Nephron progenitor cell (in vitro differentiated cells): Measurements from ENCODE around the gene AXL.

ENCODE experiments used
- DNase-seq: peaks from one replicate; pipeline ENCODE4 v3.0.0; 2021
- H3K27ac Mint-ChIP-seq: 2 replicates; pipeline ENCODE4 v1.8.0; 2021; ENCODE audit warnings: mild to moderate bottlenecking, moderate library complexity, mixed read lengths
- H3K27me3 Mint-ChIP-seq: 2 replicates; pipeline ENCODE4 v1.8.0; 2021; ENCODE audit warnings: mild to moderate bottlenecking, low read depth, mixed read lengths; ENCODE audit not compliant: poor library complexity
- H3K36me3 Mint-ChIP-seq: 2 replicates; pipeline ENCODE4 v1.8.0; 2021; ENCODE audit warnings: low read depth, mixed read lengths
- H3K4me1 Mint-ChIP-seq: 2 replicates; pipeline ENCODE4 v1.8.0; 2021; ENCODE audit warnings: mixed read lengths
- H3K4me3 Mint-ChIP-seq: 2 replicates; pipeline ENCODE4 v1.8.0; 2021; ENCODE audit warnings: mild to moderate bottlenecking, moderate library complexity, mixed read lengths
- H3K9me3 Mint-ChIP-seq: 2 replicates; pipeline ENCODE4 v1.8.0; 2021; ENCODE audit warnings: mild to moderate bottlenecking, moderate library complexity, mixed read lengths
- TF ChIP-seq, protein P1 (sequence below): fragments of 200-600 bp; sonication (generic); IDR thresholded peaks from 2 replicates; pipeline ENCODE4 v1.5.0; 2021; ENCODE audit warnings: antibody characterized with exemption

Gene AXL

GRCh38 chr19:41248895-41249294, 29.9 kb downstream of the AXL start:
- no peak for DNase-seq
- TF ChIP-seq, protein P1, sequence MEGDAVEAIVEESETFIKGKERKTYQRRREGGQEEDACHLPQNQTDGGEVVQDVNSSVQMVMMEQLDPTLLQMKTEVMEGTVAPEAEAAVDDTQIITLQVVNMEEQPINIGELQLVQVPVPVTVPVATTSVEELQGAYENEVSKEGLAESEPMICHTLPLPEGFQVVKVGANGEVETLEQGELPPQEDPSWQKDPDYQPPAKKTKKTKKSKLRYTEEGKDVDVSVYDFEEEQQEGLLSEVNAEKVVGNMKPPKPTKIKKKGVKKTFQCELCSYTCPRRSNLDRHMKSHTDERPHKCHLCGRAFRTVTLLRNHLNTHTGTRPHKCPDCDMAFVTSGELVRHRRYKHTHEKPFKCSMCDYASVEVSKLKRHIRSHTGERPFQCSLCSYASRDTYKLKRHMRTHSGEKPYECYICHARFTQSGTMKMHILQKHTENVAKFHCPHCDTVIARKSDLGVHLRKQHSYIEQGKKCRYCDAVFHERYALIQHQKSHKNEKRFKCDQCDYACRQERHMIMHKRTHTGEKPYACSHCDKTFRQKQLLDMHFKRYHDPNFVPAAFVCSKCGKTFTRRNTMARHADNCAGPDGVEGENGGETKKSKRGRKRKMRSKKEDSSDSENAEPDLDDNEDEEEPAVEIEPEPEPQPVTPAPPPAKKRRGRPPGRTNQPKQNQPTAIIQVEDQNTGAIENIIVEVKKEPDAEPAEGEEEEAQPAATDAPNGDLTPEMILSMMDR = no peak
- no peaks in the 10 kb centered on the region for H3K9me3 Mint-ChIP-seq
- H3K4me3 Mint-ChIP-seq = no peak overlapping the region
- peaks cover 70% of the 10 kb centered on the region for H3K36me3 Mint-ChIP-seq
- H3K27me3 Mint-ChIP-seq = peaks cover 7% of the 10 kb centered on the region
- peaks cover 14% of the 10 kb centered on the region for H3K4me1 Mint-ChIP-seq
- no peak overlapping the region for H3K27ac Mint-ChIP-seq

DNA sequence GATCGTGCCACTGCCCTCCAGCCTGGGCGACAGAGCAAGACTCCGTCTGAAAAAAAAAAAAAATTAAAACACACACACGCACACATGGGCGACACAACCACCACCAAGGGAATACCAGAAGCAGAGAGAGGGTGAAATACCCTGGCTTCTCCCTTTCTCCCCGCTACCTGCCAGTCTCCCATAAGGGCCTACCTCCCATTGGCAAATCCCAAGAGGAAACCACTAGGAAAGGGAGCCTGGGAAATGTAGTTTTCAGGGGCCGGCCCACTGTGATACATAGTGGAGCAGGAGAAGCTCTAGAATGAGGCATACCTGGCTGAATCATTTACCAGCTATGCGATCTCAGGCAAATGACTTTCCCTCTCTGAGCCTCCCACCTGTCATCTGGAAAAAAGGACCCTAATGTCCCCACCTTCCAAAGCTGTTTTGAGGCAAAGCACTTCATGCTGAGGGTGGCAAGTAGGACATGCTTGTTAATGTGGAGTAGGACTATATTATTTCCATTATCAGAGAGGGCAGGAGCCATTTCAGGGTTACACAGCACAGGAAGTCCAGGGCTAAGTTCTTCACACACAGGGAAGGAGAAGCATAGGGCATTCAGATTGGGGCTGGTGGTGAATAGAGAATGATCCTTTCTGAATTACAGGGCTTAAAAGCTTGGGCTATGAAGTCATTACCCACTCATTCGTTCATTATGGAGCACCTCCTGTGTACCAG, 30.8 kb downstream of the AXL start:
- H3K27me3 Mint-ChIP-seq = peaks cover 7% of the 10 kb centered on the region
- H3K9me3 Mint-ChIP-seq = no peaks in the 10 kb centered on the region
- peaks cover 14% of the 10 kb centered on the region for H3K4me1 Mint-ChIP-seq
- no peak overlapping the region for H3K27ac Mint-ChIP-seq
- DNase-seq = no peak
- H3K4me3 Mint-ChIP-seq = no peak overlapping the region
- TF ChIP-seq, protein P1 = no peak
- H3K36me3 Mint-ChIP-seq = peaks cover 67% of the 10 kb centered on the region

GRCh38 chr19:41253660-41254059, 34.6 kb downstream of the AXL start:
- DNase-seq = no peak
- Mint-ChIP-seq H3K4me1 (peaks cover 14% of the 10 kb centered on the region), H3K27ac (no peak overlapping the region), H3K4me3 (no peak overlapping the region), H3K36me3 (peaks cover 60% of the 10 kb centered on the region), H3K27me3 (no peaks in the 10 kb centered on the region), H3K9me3 (no peaks in the 10 kb centered on the region)
- TF ChIP-seq, protein P1 = no peak

DNA sequence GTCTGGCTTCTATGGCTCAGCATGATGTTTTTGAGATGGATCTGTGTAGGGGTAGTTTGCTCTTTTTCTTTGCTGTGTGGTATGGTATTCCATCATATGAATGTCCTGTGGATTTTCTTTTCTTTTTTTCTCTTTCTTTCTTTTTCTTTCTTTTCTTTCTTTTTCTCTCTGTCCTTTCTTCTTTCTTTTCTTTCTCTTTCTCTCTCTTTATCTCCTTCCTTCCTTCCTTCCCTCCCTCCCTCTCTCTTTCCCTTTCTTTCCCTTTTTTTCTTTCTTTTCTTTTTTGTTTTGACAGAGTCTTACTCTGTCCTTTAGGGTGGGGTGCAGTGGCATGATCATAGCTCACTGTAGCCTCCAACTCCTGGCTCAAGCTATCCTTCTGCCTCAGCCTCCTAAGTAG, 36.1 kb downstream of the AXL start:
- Mint-ChIP-seq H3K4me3 (no peak overlapping the region), H3K9me3 (no peaks in the 10 kb centered on the region), H3K27me3 (no peaks in the 10 kb centered on the region), H3K36me3 (peaks cover 60% of the 10 kb centered on the region), H3K27ac (peak overlapping the region; percentile 27), H3K4me1 (peaks cover 14% of the 10 kb centered on the region)
- DNase-seq = no peak
- TF ChIP-seq, protein P1 = no peak

DNA sequence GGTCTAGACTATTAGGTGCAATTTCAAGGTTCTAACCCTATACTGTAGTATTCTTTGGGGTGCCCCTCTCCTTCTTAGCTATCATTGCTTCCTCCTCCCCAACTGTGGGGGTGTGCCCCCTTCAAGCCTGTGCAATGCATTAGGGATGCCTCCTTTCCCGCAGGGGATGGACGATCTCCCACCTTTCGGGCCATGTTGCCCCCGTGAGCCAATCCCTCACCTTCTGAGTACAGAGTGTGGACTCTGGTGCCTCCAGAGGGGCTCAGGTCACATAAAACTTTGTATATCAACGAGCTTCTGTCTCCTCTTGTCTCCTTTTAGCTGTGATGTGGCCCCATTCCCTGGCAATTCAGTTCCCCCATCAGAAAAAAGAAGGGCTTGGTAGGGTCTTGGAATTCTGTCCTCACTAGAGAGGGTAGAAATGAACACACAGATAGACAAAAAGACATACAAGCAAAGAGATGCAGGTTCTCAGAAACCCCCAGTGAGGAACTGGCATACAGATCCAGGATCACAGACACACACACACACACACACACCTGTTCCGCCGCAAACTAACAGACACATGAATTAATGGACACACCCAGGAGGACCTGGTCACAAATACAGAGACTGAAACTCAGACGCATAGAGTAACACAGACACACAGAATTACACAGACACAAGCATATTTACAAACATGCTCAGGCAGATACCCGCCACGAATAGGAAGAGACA, 42.6 kb downstream of the AXL start:
- Mint-ChIP-seq H3K27ac (peak overlapping the region; percentile 100), H3K4me1 (peaks cover 21% of the 10 kb centered on the region)

More for the DNA sequence above, 42.6 kb downstream of the AXL start:
- no peak for DNase-seq
- Mint-ChIP-seq H3K27me3 (peaks cover 6% of the 10 kb centered on the region), H3K4me3 (peak overlapping the region; percentile 100), H3K9me3 (no peaks in the 10 kb centered on the region), H3K36me3 (peaks cover 32% of the 10 kb centered on the region)
- TF ChIP-seq, protein P1 = no peak
